HepG2 (cell line): Measurements from ENCODE around the gene SGCD. TPM values are rescaled to one million over a fixed set of nuclear protein-coding genes. Genes with fewer than 3 reads are reported as not detected.

Experiments used
- ATAC-seq: fragments of 200-7000 bp; cut with Tn5 transposase; 3 replicates; pipeline ENCODE4 v1.9.1; 2020; ENCODE audit warnings: mild to moderate bottlenecking, moderate library complexity
- BruUV-seq: library from RNA; stranded (reverse); fragments of 400-500 nt; replicated peaks from 2 replicates; lab custom pipeline; 2021; lab: Mats Ljungman, UMichigan
- CTCF ChIA-PET: fragments of 300-600 bp; formaldehyde crosslinking; extraction: SDS; loops from one replicate; lab custom pipeline; 2021; ENCODE audit warnings: low total read pairs, inconsistent platforms, low intra/inter-chr PET ratio; lab: Yijun Ruan, JAX
- POLR2A ChIA-PET: fragments of 350-600 bp; sonication (Branson Sonifier 250); formaldehyde crosslinking; loops from one replicate; lab custom pipeline; 2020; ENCODE audit warnings: antibody characterized with exemption, inconsistent platforms; lab: Yijun Ruan, JAX
- DNase-seq: peaks from one replicate; pipeline ENCODE4 v3.0.0-alpha.2; 2015; ENCODE audit warnings: low spot score
- FAIRE-seq: peaks from 3 replicates; lab custom pipeline; 2011; peaks lifted over from hg19 to GRCh38; lab: Jason Lieb, UNC
- H2AFZ ChIP-seq: one replicate; pipeline ENCODE4 v1.6.1; 2011; ENCODE audit warnings: low read length, inconsistent platforms
- H3K27ac ChIP-seq: fragments of 300-600 bp; 3 replicates; pipeline ENCODE4 v1.8.0; 2011; ENCODE audit warnings: mixed run types, mild to moderate bottlenecking, mixed read lengths, low read length, inconsistent platforms; ENCODE audit not compliant: insufficient read depth; ENCODE audit errors: extremely low read length
- H3K27me3 ChIP-seq, 2 experiments: fragments of 200-600 bp in 1 of 2; 2 replicates in 1 of 2; 3 replicates in 1 of 2; pipeline versions ENCODE4 v1.6.0 to v1.8.0; 2011; ENCODE audit warnings: low read length in 2 of 2, mild to moderate bottlenecking in 2 of 2, moderate library complexity in 2 of 2, inconsistent platforms in 1 of 2; ENCODE audit not compliant: insufficient read depth in 2 of 2, control insufficient read depth in 1 of 2
- H3K36me3 ChIP-seq, 2 experiments: fragments of 200-600 bp in 1 of 2; replicated peaks in 1 of 2; 2 replicates in 1 of 2; 3 replicates in 1 of 2; pipeline versions ENCODE4 v1.5.1 to v1.8.0; 2011; ENCODE audit warnings: low read length in 2 of 2, inconsistent platforms in 1 of 2; ENCODE audit not compliant: insufficient read depth in 2 of 2, control insufficient read depth in 1 of 2
- H3K4me1 ChIP-seq: 2 replicates; pipeline ENCODE4 v1.5.1; 2012; ENCODE audit warnings: low read length, inconsistent platforms; ENCODE audit not compliant: insufficient read depth
- H3K4me2 ChIP-seq: 2 replicates; pipeline ENCODE4 v1.6.0; 2011; ENCODE audit warnings: low read depth, low read length, inconsistent platforms
- H3K4me3 ChIP-seq, 3 experiments: fragments of 200-600 bp in 1 of 3; sonication (generic), shearing (Covaris generic) in 1 of 3; replicated peaks in 1 of 3; 2 replicates each; pipeline ENCODE4 v1.5.1; 2011 to 2016; ENCODE audit warnings: low read length in 3 of 3, inconsistent platforms in 2 of 3, low read depth in 2 of 3, mild to moderate bottlenecking in 2 of 3, control low read depth in 1 of 3, mixed read lengths in 1 of 3; ENCODE audit not compliant: insufficient read depth in 1 of 3
- H3K79me2 ChIP-seq: one replicate; pipeline ENCODE4 v1.6.1; 2011; ENCODE audit warnings: low read length, inconsistent platforms; ENCODE audit not compliant: insufficient read depth
- H3K9ac ChIP-seq: 2 replicates; pipeline ENCODE4 v1.6.0; 2011; ENCODE audit warnings: mild to moderate bottlenecking, low read depth, low read length, inconsistent platforms; ENCODE audit not compliant: insufficient read depth
- H3K9me3 ChIP-seq: 2 replicates; pipeline ENCODE4 v1.5.1; 2012; ENCODE audit warnings: mild to moderate bottlenecking, low read length
- H4K20me1 ChIP-seq: 2 replicates; pipeline ENCODE4 v1.6.0; 2011; ENCODE audit warnings: inconsistent platforms, mild to moderate bottlenecking, low read length, moderate library complexity; ENCODE audit not compliant: insufficient read depth
- JUND ChIP-seq: sonication (generic); formaldehyde crosslinking; IDR thresholded peaks from 2 replicates; pipeline ENCODE4 v1.8.0; 2022; ENCODE audit warnings: mild to moderate bottlenecking, missing genetic modification reagents
- MAF1 ChIP-seq: sonication (generic); formaldehyde crosslinking; IDR thresholded peaks from 2 replicates; pipeline ENCODE4 v1.5.0; 2020; ENCODE audit warnings: missing genetic modification reagents, borderline replicate concordance
- MYPOP ChIP-seq: sonication (generic); formaldehyde crosslinking; IDR thresholded peaks from 2 replicates; pipeline ENCODE4 v1.8.1; 2023; ENCODE audit warnings: mild to moderate bottlenecking, moderate library complexity, missing genetic modification reagents
- NFIC ChIP-seq: IDR thresholded peaks from 2 replicates; pipeline ENCODE4 v1.6.1; 2012; ENCODE audit warnings: mild to moderate bottlenecking, low read length, inconsistent platforms
- NR2F1 ChIP-seq, 2 experiments: fragments of 450-650 bp in 1 of 2; formaldehyde crosslinking in 1 of 2; IDR thresholded peaks; 2 replicates each; pipeline versions ENCODE4 v1.5.0 to v1.6.1; 2016 to 2020; ENCODE audit warnings: mild to moderate bottlenecking in 1 of 2, missing compliant biosample characterization in 1 of 2, missing genetic modification reagents in 1 of 2, moderate library complexity in 1 of 2
- ONECUT2 ChIP-seq: sonication (generic); formaldehyde crosslinking; IDR thresholded peaks from 2 replicates; pipeline ENCODE4 v1.4.0; 2020; ENCODE audit warnings: missing genetic modification reagents
- PAWR ChIP-seq: sonication (generic); formaldehyde crosslinking; IDR thresholded peaks from 2 replicates; pipeline ENCODE4 v1.4.0; 2020; ENCODE audit warnings: missing genetic modification reagents, mild to moderate bottlenecking, borderline replicate concordance
- PPARG ChIP-seq: conservative IDR thresholded peaks from 2 replicates; pipeline ENCODE4 v1.6.1; 2016; ENCODE audit warnings: missing biosample characterization, missing genetic modification reagents
- RXRB ChIP-seq: IDR thresholded peaks from 2 replicates; pipeline ENCODE4 v1.6.1; 2016; ENCODE audit warnings: borderline replicate concordance, missing genetic modification reagents, missing compliant biosample characterization
- SP4 ChIP-seq: sonication (generic); formaldehyde crosslinking; IDR thresholded peaks from 2 replicates; pipeline ENCODE4 v1.8.1; 2023; ENCODE audit warnings: mild to moderate bottlenecking, missing genetic modification reagents
- SRF ChIP-seq: IDR thresholded peaks from 2 replicates; pipeline ENCODE4 v1.6.1; 2011; ENCODE audit warnings: mild to moderate bottlenecking, low read depth, low read length, moderate library complexity
- ZFP36 ChIP-seq: fragments of 150-350 bp; IDR thresholded peaks from 2 replicates; pipeline ENCODE4 v1.6.1; 2018; ENCODE audit warnings: borderline replicate concordance, low read length, low read depth; ENCODE audit not compliant: partially characterized antibody
- ZNF33A ChIP-seq: sonication (generic); formaldehyde crosslinking; IDR thresholded peaks from 2 replicates; pipeline ENCODE4 v1.5.1; 2020; ENCODE audit warnings: missing genetic modification reagents, mild to moderate bottlenecking, moderate library complexity, borderline replicate concordance
- ZNF607 ChIP-seq: sonication (generic); formaldehyde crosslinking; IDR thresholded peaks from 2 replicates; pipeline ENCODE4 v1.5.1; 2020; ENCODE audit warnings: missing genetic modification reagents, mild to moderate bottlenecking, borderline replicate concordance
- ZNF784 ChIP-seq: sonication (generic); formaldehyde crosslinking; IDR thresholded peaks from 2 replicates; pipeline ENCODE4 v1.5.1; 2020; ENCODE audit warnings: missing genetic modification reagents, mild to moderate bottlenecking, borderline replicate concordance
- ZSCAN30 ChIP-seq: sonication (generic); formaldehyde crosslinking; IDR thresholded peaks from 2 replicates; pipeline ENCODE4 v1.5.0; 2020; ENCODE audit warnings: mild to moderate bottlenecking, missing genetic modification reagents
- ZXDC ChIP-seq: sonication (generic); formaldehyde crosslinking; IDR thresholded peaks from 2 replicates; pipeline ENCODE4 v1.5.0; 2020; ENCODE audit warnings: mild to moderate bottlenecking, missing genetic modification reagents
- WGBS: methylation state at CpG from one replicate; pipeline ENCODE4 v1.1.6; 2017; ENCODE audit warnings: low lambda C conversion rate; 5-methylcytosine and 5-hydroxymethylcytosine counted together
- in situ Hi-C: cut with HindIII; loops from 2 replicates; pipeline ENCODE4 v1.10.0; 2017; ENCODE audit warnings: low pct_unique_long_range_greater_than_20kb; ENCODE audit not compliant: extremely low pct_ligation_motif_present
- intact Hi-C: fragments of 100-400 bp; cut with micrococcal nuclease; formaldehyde crosslinking; loops from one replicate; pipeline ENCODE4 v1.10.0; 2022; ENCODE audit not compliant: unreplicated experiment
- polyA plus RNA-seq, 8 experiments: library from polyadenylated mRNA; depleted of rRNA in 3 of 8; stranded (reverse) in 7 of 8; unstranded in 1 of 8; fragments of >200 nt; fragmentation: Illumina TruSeq in 4 of 8; extraction: Trizol in 4 of 8; gene quantifications; 2 replicates each; pipeline versions ENCODE4 v1.2.1 to v1.2.3, GENCODE V29; 2011 to 2016; ENCODE audit warnings: low read depth in 4 of 8, missing spikeins in 1 of 8, mixed read lengths in 1 of 8; ENCODE audit not compliant: insufficient read depth in 1 of 8
- total RNA-seq, 5 experiments: library from RNA; depleted of rRNA; stranded (reverse); fragments of >200 nt; fragmentation: Illumina TruSeq; extraction: Trizol; gene quantifications; 2 replicates each; pipeline ENCODE4 v1.2.3, GENCODE V29; 2016; ENCODE audit warnings: low read depth in 1 of 5

SGCD gene
- total and polyA plus RNA-seq, 2 of the 13 experiments (the other 11 are each of a cell fraction or from before 2014, with no cell fraction given), result not detected

GRCh38 chr5:156331181-156331580, 4.2 kb downstream of the SGCD start:
- BruUV-seq, result no TSS peak
- Histone ChIP-seq H2AFZ (no peak overlapping the region), H3K4me3 (no peak overlapping the region), H3K27me3 (0 out of 5 replicates have a peak, but pooled peaks cover 0 to 4% of the 10 kb centered on the region in 2 experiments), H3K27ac (no peak overlapping the region), H3K36me3 (no peaks in the 10 kb centered on the region), H3K9me3 (no peaks in the 10 kb centered on the region), H4K20me1 (no peaks in the 10 kb centered on the region), H3K4me1 (no peaks in the 10 kb centered on the region), H3K4me2 (no peak overlapping the region), H3K79me2 (no peaks in the 10 kb centered on the region), H3K9ac (no peak overlapping the region)
- in situ Hi-C loops (no loop called here), intact Hi-C loops (no loop called here)
- ChIA-PET POLR2A (no interaction called here), CTCF (no interaction called here)
- FAIRE-seq, result no peak
- ATAC-seq, result no peak
- WGBS, result 0% methylated on average over 1 of the region's 1 CpG
- TF ChIP-seq NFIC, result no peak
- no peak for TF ChIP-seq ZSCAN30
- TF ChIP-seq MAF1 (CRISPR knock-in tag), result no peak
- no peak for TF ChIP-seq ZFP36
- TF ChIP-seq PPARG, result no peak
- no peak for TF ChIP-seq ZNF784 (CRISPR knock-in tag)
- TF ChIP-seq MYPOP (CRISPR knock-in tag), result no peak
- no peak for TF ChIP-seq RXRB
- no peak for TF ChIP-seq ZXDC (CRISPR knock-in tag)
- no peak for TF ChIP-seq ZNF607 (CRISPR knock-in tag)
- TF ChIP-seq SRF, result no peak
- no peak for TF ChIP-seq JUND (CRISPR knock-in tag)
- TF ChIP-seq NR2F1 (CRISPR knock-in tag; IDR thresholded peaks at IDR 0.05), result no peak
- no peak for TF ChIP-seq PAWR (CRISPR knock-in tag)
- TF ChIP-seq ONECUT2 (CRISPR knock-in tag), result no peak
- no peak for TF ChIP-seq SP4 (CRISPR knock-in tag)
- no peak for TF ChIP-seq ZNF33A (CRISPR knock-in tag)
- no peak for DNase-seq
